IMR-90 (cell line): ENCODE measurements around the gene FUT7. TPM values are rescaled to one million over a fixed set of nuclear protein-coding genes. Genes with fewer than 3 reads are reported as not detected.

Experiments
- ATAC-seq: fragments of 200-7000 bp; cut with Tn5 transposase; 2 replicates; pipeline ENCODE4 v1.9.1; 2020; ENCODE audit warnings: low read depth, mild to moderate bottlenecking, moderate library complexity
- BruUV-seq: library from RNA; stranded (reverse); fragments of 400-500 nt; replicated peaks from 2 replicates; lab custom pipeline; 2021; lab: Mats Ljungman, UMichigan
- CTCF ChIA-PET: fragments of 300-600 bp; formaldehyde crosslinking; extraction: SDS; loops from one replicate; lab custom pipeline; 2021; ENCODE audit warnings: antibody characterized with exemption; lab: Yijun Ruan, JAX
- POLR2A ChIA-PET: fragments of 300-600 bp; sonication (Branson Sonifier 250); formaldehyde crosslinking; loops from one replicate; lab custom pipeline; 2022; ENCODE audit warnings: antibody characterized with exemption; ENCODE audit not compliant: unreplicated experiment; lab: Charles Lee
- DNase-seq: peaks from one replicate; pipeline ENCODE4 v3.0.0; 2013
- H2AFZ ChIP-seq: replicated peaks from 2 replicates; pipeline ENCODE3; 2013; ENCODE audit warnings: low read length, mild to moderate bottlenecking; ENCODE audit not compliant: poor library complexity
- H2AK5ac ChIP-seq: 2 replicates; pipeline ENCODE4 v1.6.1; 2013; ENCODE audit warnings: low read depth, low read length, inconsistent platforms
- H2AK9ac ChIP-seq: replicated peaks from 2 replicates; pipeline ENCODE3; 2013; ENCODE audit warnings: mild to moderate bottlenecking, low read depth, low read length, moderate library complexity; ENCODE audit not compliant: poor library complexity
- H2BK120ac ChIP-seq: 2 replicates; pipeline ENCODE4 v1.6.1; 2013; ENCODE audit warnings: low read depth, low read length, inconsistent platforms
- H2BK15ac ChIP-seq: 3 replicates; pipeline ENCODE4 v1.6.1; 2013; ENCODE audit warnings: low read depth, low read length, inconsistent platforms
- H2BK20ac ChIP-seq: 2 replicates; pipeline ENCODE4 v1.6.1; 2013; ENCODE audit warnings: low read depth, mild to moderate bottlenecking, inconsistent platforms, low read length, moderate library complexity
- H2BK5ac ChIP-seq: 2 replicates; pipeline ENCODE4 v1.6.1; 2013; ENCODE audit warnings: mild to moderate bottlenecking, low read depth, low read length, inconsistent platforms; ENCODE audit not compliant: poor library complexity, severe bottlenecking
- H3K14ac ChIP-seq: replicated peaks from 2 replicates; pipeline ENCODE4 v1.6.1; 2013; ENCODE audit warnings: low read depth, low read length, inconsistent platforms
- H3K18ac ChIP-seq: 2 replicates; pipeline ENCODE4 v1.6.1; 2013; ENCODE audit warnings: low read depth, low read length, control low read depth
- H3K23ac ChIP-seq: 2 replicates; pipeline ENCODE4 v1.6.1; 2013; ENCODE audit warnings: low read depth, low read length, inconsistent platforms
- H3K27ac ChIP-seq: 2 replicates; pipeline ENCODE4 v1.5.1; 2013; ENCODE audit warnings: mild to moderate bottlenecking, control low read depth, low read length; ENCODE audit not compliant: insufficient read depth
- H3K27me3 ChIP-seq: 2 replicates; pipeline ENCODE4 v1.6.1; 2013; ENCODE audit warnings: low read length; ENCODE audit not compliant: control insufficient read depth, insufficient read depth
- H3K36me3 ChIP-seq: 2 replicates; pipeline ENCODE4 v1.6.1; 2013; ENCODE audit warnings: low read length, mixed read lengths; ENCODE audit not compliant: control insufficient read depth, insufficient read depth
- H3K4ac ChIP-seq: 2 replicates; pipeline ENCODE4 v1.6.1; 2013; ENCODE audit warnings: low read depth, low read length, inconsistent platforms
- H3K4me1 ChIP-seq: 2 replicates; pipeline ENCODE4 v1.6.1; 2013; ENCODE audit warnings: low read length, mixed read lengths; ENCODE audit not compliant: control insufficient read depth, insufficient read depth
- H3K4me2 ChIP-seq: 2 replicates; pipeline ENCODE4 v1.6.1; 2013; ENCODE audit warnings: low read depth, mild to moderate bottlenecking, control low read depth, low read length, moderate library complexity
- H3K4me3 ChIP-seq: 2 replicates; pipeline ENCODE4 v1.5.1; 2013; ENCODE audit warnings: low read depth, mild to moderate bottlenecking, control low read depth, low read length, moderate library complexity; ENCODE audit not compliant: insufficient read depth
- H3K56ac ChIP-seq: 2 replicates; pipeline ENCODE4 v1.6.1; 2013; ENCODE audit warnings: low read length, inconsistent platforms; ENCODE audit not compliant: insufficient read depth; ENCODE audit errors: extremely low read depth
- H3K79me1 ChIP-seq, 2 experiments: 2 replicates each; pipeline ENCODE4 v1.6.1; 2013; ENCODE audit warnings: low read length in 2 of 2, inconsistent platforms in 1 of 2, low read depth in 1 of 2
- H3K9ac ChIP-seq: 2 replicates; pipeline ENCODE4 v1.6.1; 2013; ENCODE audit warnings: low read depth, low read length, control low read depth
- H3K9me1 ChIP-seq: 2 replicates; pipeline ENCODE4 v1.6.1; 2013; ENCODE audit warnings: low read length, inconsistent platforms; ENCODE audit not compliant: insufficient read depth
- H3K9me3 ChIP-seq: 2 replicates; pipeline ENCODE4 v1.6.1; 2013; ENCODE audit warnings: low read length; ENCODE audit not compliant: control insufficient read depth, insufficient read depth
- H4K20me1 ChIP-seq: 2 replicates; pipeline ENCODE4 v1.6.1; 2013; ENCODE audit warnings: low read length, inconsistent platforms; ENCODE audit not compliant: insufficient read depth
- H4K5ac ChIP-seq: 2 replicates; pipeline ENCODE4 v1.6.1; 2013; ENCODE audit warnings: mild to moderate bottlenecking, low read depth, low read length, control low read depth
- H4K8ac ChIP-seq, 2 experiments: 2 replicates each; pipeline ENCODE4 v1.6.1; 2013; ENCODE audit warnings: low read depth in 2 of 2, low read length in 2 of 2, control low read depth in 1 of 2, inconsistent platforms in 1 of 2
- H4K91ac ChIP-seq: 2 replicates; pipeline ENCODE4 v1.6.1; 2013; ENCODE audit warnings: low read depth, low read length, inconsistent platforms; ENCODE audit not compliant: insufficient read depth
- BHLHE40 ChIP-seq: fragments of 150-350 bp; IDR thresholded peaks from 2 replicates; pipeline ENCODE4 v1.6.1; 2016; ENCODE audit warnings: mild to moderate bottlenecking, low read depth, low read length
- CEBPB ChIP-seq: IDR thresholded peaks from 2 replicates; pipeline ENCODE4 v1.6.1; 2012; ENCODE audit warnings: low read depth, low read length, improper control_type of control experiment
- CHD1 ChIP-seq: IDR thresholded peaks from 2 replicates; pipeline ENCODE4 v1.6.1; 2012; ENCODE audit warnings: low read depth, low read length, improper control_type of control experiment
- FOS ChIP-seq: fragments of 150-350 bp; IDR thresholded peaks from 2 replicates; pipeline ENCODE4 v1.6.1; 2016; ENCODE audit warnings: low read depth, low read length
- MAZ ChIP-seq: IDR thresholded peaks from 2 replicates; pipeline ENCODE4 v1.6.1; 2012; ENCODE audit warnings: low read depth, mild to moderate bottlenecking, low read length, improper control_type of control experiment, moderate library complexity, borderline replicate concordance
- MXI1 ChIP-seq: IDR thresholded peaks from 2 replicates; pipeline ENCODE4 v1.6.1; 2012; ENCODE audit warnings: low read depth, mild to moderate bottlenecking, low read length, moderate library complexity, borderline replicate concordance
- NFE2L2 ChIP-seq: fragments of 150-350 bp; IDR thresholded peaks from 2 replicates; pipeline ENCODE4 v1.6.1; 2016; ENCODE audit warnings: low read depth, mild to moderate bottlenecking, low read length
- POLR2A ChIP-seq: IDR thresholded peaks from 2 replicates; pipeline ENCODE4 v1.6.1; 2012; ENCODE audit warnings: mild to moderate bottlenecking, low read depth, low read length
- RFX5 ChIP-seq: IDR thresholded peaks from 2 replicates; pipeline ENCODE4 v1.8.0; 2012; ENCODE audit warnings: low read depth, mild to moderate bottlenecking, low read length, moderate library complexity
- SMC3 ChIP-seq: fragments of 150-350 bp; IDR thresholded peaks from 2 replicates; pipeline ENCODE4 v1.6.1; 2016; ENCODE audit warnings: low read depth, mild to moderate bottlenecking, antibody characterized with exemption, low read length, moderate library complexity
- WGBS, 2 experiments: methylation state at CpG; one replicate each; pipeline versions ENCODE4 v1.1.5 to v1.1.7; 2013; ENCODE audit warnings: missing lambda C conversion rate in 2 of 2; ENCODE audit not compliant: insufficient read length in 1 of 2; ENCODE audit errors: extremely low coverage in 2 of 2; 5-methylcytosine and 5-hydroxymethylcytosine counted together
- dilution Hi-C: fragments of 300-500 bp; cut with HindIII; formaldehyde crosslinking; loops from one replicate; pipeline ENCODE4 v1.14.3; 2018; ENCODE audit warnings: low sequenced_read_pairs; ENCODE audit not compliant: unreplicated experiment
- in situ Hi-C: fragments of 300-500 bp; cut with MboI; formaldehyde crosslinking; loops from 3 replicates; pipeline ENCODE4 v1.14.3; 2019; ENCODE audit warnings: low sequenced_read_pairs, inconsistent platforms, mixed read lengths
- intact Hi-C: fragments of 100-400 bp; cut with micrococcal nuclease; formaldehyde crosslinking; loops from 2 replicates; pipeline ENCODE4 v1.10.0; 2022
- polyA plus RNA-seq, 3 experiments: library from polyadenylated mRNA; depleted of rRNA; stranded (reverse); fragments of >200 nt; gene quantifications; 2 replicates each; pipeline ENCODE4 v1.2.3, GENCODE V29; 2012; ENCODE audit warnings: low replicate concordance in 1 of 3
- total RNA-seq: library from RNA; depleted of rRNA; stranded (reverse); fragments of >200 nt; gene quantifications from 2 replicates; pipeline ENCODE4 v1.2.3, GENCODE V29; 2012
- TF ChIP-seq, protein P1 (sequence below): conservative IDR thresholded peaks from 2 replicates; pipeline ENCODE4 v1.5.1; 2012; ENCODE audit warnings: mild to moderate bottlenecking, low read depth, low read length, improper control_type of control experiment
- TF ChIP-seq, protein P2 (sequence below): fragments of 150-350 bp; IDR thresholded peaks from 2 replicates; pipeline ENCODE4 v1.6.1; 2016; ENCODE audit warnings: low read depth, mild to moderate bottlenecking, low read length, moderate library complexity, borderline replicate concordance
- TF ChIP-seq, protein P3 (sequence below): fragments of 150-350 bp; IDR thresholded peaks from 2 replicates; pipeline ENCODE4 v1.6.1; 2017; ENCODE audit warnings: mild to moderate bottlenecking, antibody characterized with exemption, low read length, low read depth

FUT7 gene
- total and polyA plus RNA-seq, 2 of the 4 experiments (the other 2 are of a cell fraction), result not detected

DNA sequence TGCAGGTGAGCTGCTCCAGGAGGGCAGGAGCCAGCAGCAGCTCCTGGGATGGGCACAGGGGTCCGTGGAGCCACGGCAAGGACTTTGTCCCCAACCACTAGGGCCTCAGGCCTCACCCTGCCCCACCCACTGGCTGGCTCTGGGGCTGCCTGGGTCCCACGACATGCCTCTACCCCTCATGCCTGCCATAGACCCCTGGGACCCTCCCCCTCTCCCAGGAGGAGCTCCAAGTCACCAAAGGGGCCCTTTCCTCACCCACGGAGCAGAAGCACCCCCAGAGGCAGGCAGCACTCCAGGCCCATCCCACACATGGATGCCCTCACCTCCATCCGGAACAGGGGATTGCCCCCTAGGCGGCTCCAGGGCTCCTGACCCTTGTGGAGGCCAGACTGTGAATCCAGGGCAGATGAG, 10.3 kb downstream of the FUT7 start:
- H3K27ac ChIP-seq, result no peak overlapping the region
- H2AFZ ChIP-seq, result no peak overlapping the region
- no peak overlapping the region for H3K56ac ChIP-seq
- dilution Hi-C loops, result no loop called here
- H2AK9ac ChIP-seq, result no peak overlapping the region
- no peak overlapping the region for H2AK5ac ChIP-seq
- H3K4ac ChIP-seq, result no peak overlapping the region
- H3K9me1 ChIP-seq, result peaks cover 4% of the 10 kb centered on the region; the same call in 1 of the 2 replicates
- POLR2A ChIA-PET, result no interaction called here
- no peak overlapping the region for H3K4me3 ChIP-seq
- no peak for ATAC-seq
- in situ Hi-C loops, result no loop called here
- H3K4me1 ChIP-seq, result no peaks in the 10 kb centered on the region
- H3K18ac ChIP-seq, result no peak overlapping the region
- no TSS peak for BruUV-seq
- no peak overlapping the region for H2BK120ac ChIP-seq
- H2BK5ac ChIP-seq, result no peak overlapping the region
- no CpG with 5 or more reads among the region's 6 CpGs for WGBS, 2 experiments
- CTCF ChIA-PET, result no interaction called here
- H3K27me3 ChIP-seq, result no peaks in the 10 kb centered on the region
- no peak overlapping the region for H3K23ac ChIP-seq
- no peak overlapping the region for H2BK15ac ChIP-seq
- H3K79me1 ChIP-seq, result no peaks in the 10 kb centered on the region; a peak in 1 of 4 replicates
- H4K91ac ChIP-seq, result no peak overlapping the region
- no peak overlapping the region for H2BK20ac ChIP-seq
- no peak overlapping the region for H3K9ac ChIP-seq
- H4K5ac ChIP-seq, result no peak overlapping the region
- H4K20me1 ChIP-seq, result no peaks in the 10 kb centered on the region; the same call in 1 of the 2 replicates
- intact Hi-C loops, result no loop called here
- no peak overlapping the region for H3K4me2 ChIP-seq
- no peaks in the 10 kb centered on the region for H3K9me3 ChIP-seq
- H3K36me3 ChIP-seq, result peaks cover 14% of the 10 kb centered on the region; the same call in 1 of the 2 replicates
- no peak overlapping the region for H4K8ac ChIP-seq
- DNase-seq, result no peak
- no peak for TF ChIP-seq BHLHE40
- TF ChIP-seq, protein P1, sequence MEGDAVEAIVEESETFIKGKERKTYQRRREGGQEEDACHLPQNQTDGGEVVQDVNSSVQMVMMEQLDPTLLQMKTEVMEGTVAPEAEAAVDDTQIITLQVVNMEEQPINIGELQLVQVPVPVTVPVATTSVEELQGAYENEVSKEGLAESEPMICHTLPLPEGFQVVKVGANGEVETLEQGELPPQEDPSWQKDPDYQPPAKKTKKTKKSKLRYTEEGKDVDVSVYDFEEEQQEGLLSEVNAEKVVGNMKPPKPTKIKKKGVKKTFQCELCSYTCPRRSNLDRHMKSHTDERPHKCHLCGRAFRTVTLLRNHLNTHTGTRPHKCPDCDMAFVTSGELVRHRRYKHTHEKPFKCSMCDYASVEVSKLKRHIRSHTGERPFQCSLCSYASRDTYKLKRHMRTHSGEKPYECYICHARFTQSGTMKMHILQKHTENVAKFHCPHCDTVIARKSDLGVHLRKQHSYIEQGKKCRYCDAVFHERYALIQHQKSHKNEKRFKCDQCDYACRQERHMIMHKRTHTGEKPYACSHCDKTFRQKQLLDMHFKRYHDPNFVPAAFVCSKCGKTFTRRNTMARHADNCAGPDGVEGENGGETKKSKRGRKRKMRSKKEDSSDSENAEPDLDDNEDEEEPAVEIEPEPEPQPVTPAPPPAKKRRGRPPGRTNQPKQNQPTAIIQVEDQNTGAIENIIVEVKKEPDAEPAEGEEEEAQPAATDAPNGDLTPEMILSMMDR, result no peak
- TF ChIP-seq NFE2L2, result no peak
- TF ChIP-seq CEBPB, result no peak
- TF ChIP-seq CHD1, result no peak
- no peak for TF ChIP-seq MXI1
- TF ChIP-seq, protein P2, sequence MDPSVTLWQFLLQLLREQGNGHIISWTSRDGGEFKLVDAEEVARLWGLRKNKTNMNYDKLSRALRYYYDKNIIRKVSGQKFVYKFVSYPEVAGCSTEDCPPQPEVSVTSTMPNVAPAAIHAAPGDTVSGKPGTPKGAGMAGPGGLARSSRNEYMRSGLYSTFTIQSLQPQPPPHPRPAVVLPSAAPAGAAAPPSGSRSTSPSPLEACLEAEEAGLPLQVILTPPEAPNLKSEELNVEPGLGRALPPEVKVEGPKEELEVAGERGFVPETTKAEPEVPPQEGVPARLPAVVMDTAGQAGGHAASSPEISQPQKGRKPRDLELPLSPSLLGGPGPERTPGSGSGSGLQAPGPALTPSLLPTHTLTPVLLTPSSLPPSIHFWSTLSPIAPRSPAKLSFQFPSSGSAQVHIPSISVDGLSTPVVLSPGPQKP, result no peak
- TF ChIP-seq FOS, result no peak
- TF ChIP-seq, protein P3, sequence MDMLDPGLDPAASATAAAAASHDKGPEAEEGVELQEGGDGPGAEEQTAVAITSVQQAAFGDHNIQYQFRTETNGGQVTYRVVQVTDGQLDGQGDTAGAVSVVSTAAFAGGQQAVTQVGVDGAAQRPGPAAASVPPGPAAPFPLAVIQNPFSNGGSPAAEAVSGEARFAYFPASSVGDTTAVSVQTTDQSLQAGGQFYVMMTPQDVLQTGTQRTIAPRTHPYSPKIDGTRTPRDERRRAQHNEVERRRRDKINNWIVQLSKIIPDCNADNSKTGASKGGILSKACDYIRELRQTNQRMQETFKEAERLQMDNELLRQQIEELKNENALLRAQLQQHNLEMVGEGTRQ, result no peak
- no peak for TF ChIP-seq POLR2A
- no peak for TF ChIP-seq SMC3
- TF ChIP-seq RFX5, result no peak
- TF ChIP-seq MAZ, result no peak
- no peak overlapping the region for H3K14ac ChIP-seq
